ENCODE data around the gene KIF21A.

DNA sequence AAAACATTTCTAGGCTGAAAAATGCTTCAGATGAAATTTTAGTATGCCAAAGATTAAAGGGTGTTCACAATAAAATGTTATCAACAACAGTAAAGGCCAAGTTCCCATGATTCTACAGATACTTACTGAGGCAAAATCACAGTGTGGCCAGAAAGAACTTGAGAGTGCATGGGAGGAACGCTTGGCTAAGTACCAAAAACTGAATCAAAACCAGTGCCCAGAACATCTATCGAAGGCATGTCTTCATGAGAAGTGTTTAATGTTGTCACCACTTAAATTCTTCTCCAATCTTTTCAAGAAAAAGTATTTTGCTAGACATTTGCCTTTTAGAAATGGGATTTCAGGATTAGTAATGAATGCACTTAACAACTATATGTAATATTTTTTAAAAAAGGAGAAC lies 41.5 kb downstream of the KIF21A start:
- TF ChIP-seq, protein P1, sequence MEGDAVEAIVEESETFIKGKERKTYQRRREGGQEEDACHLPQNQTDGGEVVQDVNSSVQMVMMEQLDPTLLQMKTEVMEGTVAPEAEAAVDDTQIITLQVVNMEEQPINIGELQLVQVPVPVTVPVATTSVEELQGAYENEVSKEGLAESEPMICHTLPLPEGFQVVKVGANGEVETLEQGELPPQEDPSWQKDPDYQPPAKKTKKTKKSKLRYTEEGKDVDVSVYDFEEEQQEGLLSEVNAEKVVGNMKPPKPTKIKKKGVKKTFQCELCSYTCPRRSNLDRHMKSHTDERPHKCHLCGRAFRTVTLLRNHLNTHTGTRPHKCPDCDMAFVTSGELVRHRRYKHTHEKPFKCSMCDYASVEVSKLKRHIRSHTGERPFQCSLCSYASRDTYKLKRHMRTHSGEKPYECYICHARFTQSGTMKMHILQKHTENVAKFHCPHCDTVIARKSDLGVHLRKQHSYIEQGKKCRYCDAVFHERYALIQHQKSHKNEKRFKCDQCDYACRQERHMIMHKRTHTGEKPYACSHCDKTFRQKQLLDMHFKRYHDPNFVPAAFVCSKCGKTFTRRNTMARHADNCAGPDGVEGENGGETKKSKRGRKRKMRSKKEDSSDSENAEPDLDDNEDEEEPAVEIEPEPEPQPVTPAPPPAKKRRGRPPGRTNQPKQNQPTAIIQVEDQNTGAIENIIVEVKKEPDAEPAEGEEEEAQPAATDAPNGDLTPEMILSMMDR (conservative IDR thresholded peaks at IDR 0.05 in 1 of 2, IDR thresholded peaks at IDR 0.05 in 1 of 2; ENCODE audit: extremely low read depth in 1 of 2, insufficient read depth in 1 of 2, low read depth in 1 of 2, low read length in 2 of 2): no peak
- TF ChIP-seq EZH2 (IDR thresholded peaks at IDR 0.05; ENCODE audit: borderline replicate concordance, low read length): no peak
